Astrocyte of the cerebellum (primary cell): Measurements from ENCODE around the gene TGFBR3L.
"Not testable (repeated sequence)": the region's sequence is repeated elsewhere in the genome, so short reads cannot be mapped to it uniquely, and the experiment has no call there.

Source experiments
- DNase-seq: peaks from one replicate; pipeline ENCODE4 v3.0.0-alpha.2; 2011; ENCODE audit warnings: low read depth
- H3K4me3 ChIP-seq: 2 replicates; pipeline ENCODE4 v1.5.1; 2011; ENCODE audit warnings: mild to moderate bottlenecking, low read depth, low read length, moderate library complexity
- CTCF ChIP-seq: IDR thresholded peaks from 2 replicates; pipeline ENCODE4 v1.5.1; 2012; ENCODE audit warnings: low read length, low read depth, moderate library complexity, mild to moderate bottlenecking; ENCODE audit errors: missing control alignments
- in situ Hi-C: cut with HindIII; loops from 2 replicates; pipeline ENCODE4 v1.10.0; 2017; ENCODE audit warnings: low sequenced_read_pairs

The TGFBR3L gene

DNA sequence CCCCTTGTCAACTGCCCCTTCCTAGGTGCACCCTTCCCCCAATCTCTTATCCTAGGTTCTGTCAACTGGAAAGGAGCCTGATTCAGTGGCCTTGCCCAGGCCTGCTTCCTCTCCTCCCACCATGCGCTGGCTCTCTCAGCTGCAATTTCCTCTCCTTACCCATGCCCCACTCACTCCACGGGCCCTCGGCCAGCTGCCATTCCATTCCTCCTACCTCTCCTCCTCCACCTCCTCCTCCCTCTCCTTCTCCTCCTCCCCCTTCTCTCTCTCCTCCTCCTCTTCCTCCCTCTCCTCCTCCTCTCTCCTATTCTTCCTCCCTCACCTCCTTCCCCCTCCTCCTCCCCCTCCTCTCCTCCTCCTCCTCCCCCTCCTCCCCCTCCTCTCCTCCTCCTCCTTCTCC lies 38.4 kb downstream of the TGFBR3L start:
- H3K4me3 ChIP-seq = no peak overlapping the region
- DNase-seq = no peak
- in situ Hi-C loops = no loop called here
- TF ChIP-seq CTCF = no peak

DNA sequence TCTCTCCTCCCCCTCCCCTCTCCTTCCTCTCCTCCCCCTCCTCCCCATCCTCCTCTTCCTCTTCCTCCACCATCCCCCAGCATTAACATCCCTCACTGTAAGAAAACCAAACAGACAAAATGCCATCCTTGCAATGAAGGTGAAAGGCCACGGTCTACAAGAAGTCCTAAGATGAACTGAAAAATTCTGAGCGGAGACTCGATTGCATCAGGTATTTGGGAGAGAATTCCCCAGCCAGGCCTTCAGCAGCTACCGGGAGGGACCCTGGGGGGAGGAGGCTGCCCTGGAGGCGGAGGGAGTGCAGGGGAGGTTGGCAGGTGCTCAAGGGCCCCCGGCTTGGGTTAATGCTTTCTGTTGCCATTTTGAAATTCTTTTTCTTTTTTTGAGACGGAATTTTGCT lies 38.9 kb downstream of the TGFBR3L start:
- no peak overlapping the region for H3K4me3 ChIP-seq
- TF ChIP-seq CTCF = no peak
- in situ Hi-C loops = no loop called here
- no peak for DNase-seq

- no peak for DNase-seq
- TF ChIP-seq CTCF = no peak
- no peak overlapping the region for H3K4me3 ChIP-seq
- in situ Hi-C loops = no loop called here
Measured at GRCh38 chr19:7955696-7956095, 41.1 kb downstream of the TGFBR3L start.

- no peak overlapping the region for H3K4me3 ChIP-seq
- DNase-seq = no peak
- in situ Hi-C loops = no loop called here
- no peak for TF ChIP-seq CTCF
Measured at GRCh38 chr19:7959211-7959610, 44.6 kb downstream of the TGFBR3L start.

DNA sequence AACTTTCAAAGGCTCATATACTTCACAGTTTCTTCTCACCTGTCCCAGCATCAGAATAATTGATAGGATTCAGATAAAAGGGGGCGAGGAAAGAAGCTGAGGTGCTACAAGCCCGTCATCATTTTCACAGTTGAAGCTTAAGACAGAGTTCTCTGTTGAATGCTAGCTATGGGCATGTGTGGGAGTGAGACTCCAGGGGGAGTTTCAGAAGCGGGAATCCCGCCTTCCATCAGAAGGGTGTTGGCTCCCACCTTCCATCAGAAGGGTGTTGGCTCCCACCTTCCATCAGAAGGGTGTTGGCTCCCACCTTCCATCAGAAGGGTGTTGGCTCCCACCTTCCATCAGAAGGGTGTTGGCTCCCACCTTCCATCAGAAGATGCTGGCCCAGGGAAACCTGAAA lies 46.5 kb downstream of the TGFBR3L start:
- in situ Hi-C loops = loop anchor here (10.0 kb wide), 1 partner anchor 184 kb away; the partner anchor contains the start of gene FBN3
- not testable (repeated sequence) for H3K4me3 ChIP-seq, DNase-seq

DNA sequence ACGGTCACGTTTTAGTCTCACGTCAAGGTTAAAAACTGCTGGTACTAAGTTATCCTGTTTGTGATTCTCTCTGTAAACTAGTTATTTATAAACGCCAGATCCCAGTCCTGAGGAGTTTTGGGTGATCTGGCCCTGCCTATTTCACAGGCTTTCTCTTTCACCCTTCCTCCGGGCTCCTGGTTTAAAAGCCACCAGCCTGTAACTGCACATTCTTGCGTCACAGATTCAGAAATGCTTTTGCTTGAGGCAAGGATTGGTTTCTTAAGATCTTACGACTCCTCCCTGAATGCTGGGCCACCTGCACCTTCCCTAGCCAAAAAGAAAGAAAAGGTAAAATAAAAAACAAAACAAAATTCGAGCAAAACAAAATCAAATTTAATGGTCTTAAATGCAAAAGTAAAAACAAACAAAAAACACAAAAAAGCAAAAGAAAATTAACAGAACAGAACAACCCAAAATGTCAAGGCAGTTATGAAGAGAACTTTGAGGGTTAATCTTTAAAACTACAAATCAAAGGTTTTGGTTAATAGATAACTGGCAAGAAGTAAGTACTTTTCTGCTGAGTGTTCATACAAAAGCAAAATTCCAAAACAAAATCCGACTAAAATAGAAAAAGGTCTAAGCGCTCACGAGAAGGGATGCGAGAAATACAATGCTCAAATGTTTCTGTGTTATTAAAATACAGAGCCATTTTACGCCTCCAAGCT lies 47.4 kb downstream of the TGFBR3L start:
- no peak overlapping the region for H3K4me3 ChIP-seq
- in situ Hi-C loops = loop anchor here (10.0 kb wide), 1 partner anchor 183 kb away; the partner anchor contains the start of gene FBN3
- no peak for DNase-seq
- TF ChIP-seq CTCF = no peak

DNA sequence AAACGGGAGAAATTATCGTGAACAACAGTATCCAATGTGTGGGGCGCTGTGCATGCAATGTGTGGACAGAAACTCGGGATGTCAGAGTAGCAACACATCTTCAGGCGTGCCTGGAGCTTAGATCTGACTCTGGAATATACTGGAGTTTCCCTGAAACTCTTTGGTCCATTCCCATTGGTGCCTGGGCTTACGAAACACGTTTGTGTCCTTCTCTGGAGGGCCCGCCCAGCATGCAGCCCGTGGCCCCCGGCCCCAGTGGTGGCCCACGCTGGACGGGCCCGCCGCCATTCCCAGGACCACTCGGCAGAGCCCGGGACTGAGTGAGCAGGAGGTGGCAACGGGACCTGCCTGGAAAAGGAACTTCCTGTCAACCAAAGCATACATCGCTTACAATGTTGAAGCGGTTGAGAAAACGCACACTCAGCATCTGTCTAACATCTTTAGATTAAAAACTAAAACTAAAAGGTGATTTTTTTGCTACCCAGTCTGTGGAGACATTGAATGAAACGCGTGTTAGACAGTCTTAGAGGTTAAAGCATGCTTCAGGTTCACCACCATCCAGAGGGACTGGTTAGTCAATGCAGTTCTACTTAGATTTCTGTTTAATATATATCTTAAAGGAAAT lies 48.1 kb downstream of the TGFBR3L start:
- no peak overlapping the region for H3K4me3 ChIP-seq
- in situ Hi-C loops = loop anchor here (10.0 kb wide), 1 partner anchor 182 kb away; the partner anchor contains the start of gene FBN3
- DNase-seq = no peak
- TF ChIP-seq CTCF = no peak
